GM19239 (cell line): ENCODE data around the gene GPATCH2L.

Experiments
- DNase-seq: peaks from one replicate; pipeline ENCODE4 v3.0.0; 2011; ENCODE audit warnings: low spot score; ENCODE audit not compliant: insufficient read length
- FAIRE-seq: peaks from 2 replicates; lab custom pipeline; 2011; peaks lifted over from hg19 to GRCh38; lab: Jason Lieb, UNC

GPATCH2L gene

DNA sequence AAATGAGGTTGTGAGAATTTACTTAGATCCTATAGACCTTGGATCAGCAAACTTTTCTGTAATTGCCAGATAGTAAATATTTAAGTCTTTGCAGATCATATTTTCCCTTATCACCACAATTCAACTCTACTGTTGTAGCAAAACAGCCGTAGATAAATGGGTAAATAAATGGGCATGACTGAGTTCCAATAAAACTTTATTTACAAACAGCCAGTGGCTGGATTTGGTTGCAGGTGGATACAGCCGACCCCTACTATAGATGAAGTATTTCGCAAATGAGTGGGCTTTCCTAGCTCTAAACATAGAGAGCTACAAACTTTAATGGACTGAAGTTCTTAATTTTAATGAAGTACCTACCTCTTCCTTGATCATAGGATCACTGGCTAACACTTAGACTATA is 100.7 kb downstream of the GPATCH2L start:
- DNase-seq (no peak), FAIRE-seq (no peak)

DNA sequence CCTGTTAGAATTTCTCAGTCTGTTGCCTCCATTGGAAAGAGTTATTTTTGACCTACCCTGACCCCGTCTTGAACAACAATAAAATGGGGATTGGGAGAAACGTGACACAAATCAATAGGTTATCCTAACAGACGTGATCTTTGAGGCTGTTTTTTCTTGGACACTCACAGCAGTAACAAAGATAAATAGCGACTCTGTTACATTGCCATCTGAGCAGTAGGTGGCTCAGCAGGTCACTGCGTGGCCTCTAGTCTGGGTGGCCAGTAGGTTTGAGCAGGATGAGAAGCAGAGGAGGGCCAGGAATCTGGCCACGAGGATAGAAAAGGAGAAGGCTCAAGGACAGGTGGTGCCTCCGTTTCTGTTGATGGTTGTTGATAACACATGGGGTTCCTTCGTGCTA is 101.4 kb downstream of the GPATCH2L start:
- DNase-seq (no peak), FAIRE-seq (no peak)

DNA sequence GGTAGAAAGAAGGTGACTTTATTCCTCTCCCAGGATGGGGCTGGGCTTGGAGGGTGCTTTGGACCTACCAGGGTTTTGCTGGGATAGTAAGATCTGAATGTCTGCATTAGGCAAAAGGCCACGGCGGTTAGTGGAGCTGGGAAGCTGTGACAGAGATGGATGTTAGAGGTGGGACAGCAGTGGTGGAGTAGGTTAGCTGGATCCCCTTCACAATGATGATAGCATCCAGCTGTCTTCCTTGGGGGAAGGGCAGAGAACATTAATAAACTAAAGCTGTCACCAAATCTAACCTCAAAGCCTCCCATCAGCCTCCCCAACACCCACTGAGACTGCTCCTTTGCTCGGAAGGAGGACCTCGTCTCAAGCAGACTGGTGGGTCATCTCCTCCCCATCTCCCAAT is 104.8 kb downstream of the GPATCH2L start:
- FAIRE-seq (no peak), DNase-seq (no peak)

DNA sequence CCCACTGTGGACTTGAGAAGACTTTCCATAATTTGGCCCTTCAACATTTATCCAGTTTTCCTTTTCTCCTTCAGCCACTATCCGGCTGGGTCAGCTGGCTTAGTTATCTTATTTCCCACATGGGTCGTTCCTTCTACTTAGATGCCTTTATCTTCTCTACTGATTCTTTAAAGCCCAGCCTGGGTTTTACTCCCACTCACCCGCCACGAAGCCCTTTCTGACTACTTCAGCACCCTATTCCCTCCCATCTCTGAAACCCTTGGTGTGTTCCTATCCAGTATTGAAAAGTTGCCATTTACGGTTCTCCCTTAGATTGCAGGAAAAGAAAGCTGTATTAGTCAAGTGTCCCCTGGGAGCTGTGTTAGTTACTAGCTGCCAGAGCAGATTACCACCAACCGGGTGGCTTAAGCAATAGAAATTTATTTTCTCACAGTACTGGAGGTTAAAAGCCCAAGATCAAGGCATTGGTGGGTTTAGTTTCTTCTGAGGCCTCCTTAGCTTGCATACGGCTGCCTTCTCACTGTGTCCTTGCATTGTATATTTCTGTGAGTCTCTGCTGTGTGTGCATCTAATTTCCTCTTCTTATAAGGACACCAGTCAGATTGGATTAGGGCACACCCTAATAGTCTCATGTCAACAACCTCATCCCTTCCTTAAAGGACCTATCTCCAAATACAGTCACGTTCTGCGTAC is 105.5 kb downstream of the GPATCH2L start:
- no peak for DNase-seq
- FAIRE-seq, result no peak

DNA sequence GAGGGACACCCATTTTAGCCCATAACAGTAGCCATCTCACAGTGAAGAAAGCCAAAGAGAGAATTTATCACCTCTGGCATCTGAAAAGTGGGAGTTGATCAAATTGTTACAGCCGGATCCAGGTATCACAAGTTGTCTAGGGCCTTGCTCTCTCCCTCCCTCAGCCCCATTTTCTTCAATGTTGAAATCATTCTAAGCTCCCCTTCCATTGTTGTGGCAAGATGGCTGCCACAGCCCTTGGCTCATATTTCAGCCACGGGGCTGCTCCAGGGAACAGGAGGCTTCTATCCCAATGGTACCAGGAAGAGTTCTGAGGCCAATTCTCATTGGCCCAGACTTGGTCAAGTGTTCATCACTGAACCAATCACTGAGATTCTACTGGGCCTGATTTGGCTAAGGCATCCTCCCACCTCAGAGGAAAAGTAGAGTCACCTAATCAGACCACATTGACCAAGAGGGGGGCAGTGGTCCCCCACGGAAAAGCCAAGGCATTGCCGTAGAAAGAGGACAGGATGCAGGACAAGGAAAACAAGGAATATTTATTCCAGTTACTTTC is 106.2 kb downstream of the GPATCH2L start:
- FAIRE-seq (no peak), DNase-seq (no peak)

DNA sequence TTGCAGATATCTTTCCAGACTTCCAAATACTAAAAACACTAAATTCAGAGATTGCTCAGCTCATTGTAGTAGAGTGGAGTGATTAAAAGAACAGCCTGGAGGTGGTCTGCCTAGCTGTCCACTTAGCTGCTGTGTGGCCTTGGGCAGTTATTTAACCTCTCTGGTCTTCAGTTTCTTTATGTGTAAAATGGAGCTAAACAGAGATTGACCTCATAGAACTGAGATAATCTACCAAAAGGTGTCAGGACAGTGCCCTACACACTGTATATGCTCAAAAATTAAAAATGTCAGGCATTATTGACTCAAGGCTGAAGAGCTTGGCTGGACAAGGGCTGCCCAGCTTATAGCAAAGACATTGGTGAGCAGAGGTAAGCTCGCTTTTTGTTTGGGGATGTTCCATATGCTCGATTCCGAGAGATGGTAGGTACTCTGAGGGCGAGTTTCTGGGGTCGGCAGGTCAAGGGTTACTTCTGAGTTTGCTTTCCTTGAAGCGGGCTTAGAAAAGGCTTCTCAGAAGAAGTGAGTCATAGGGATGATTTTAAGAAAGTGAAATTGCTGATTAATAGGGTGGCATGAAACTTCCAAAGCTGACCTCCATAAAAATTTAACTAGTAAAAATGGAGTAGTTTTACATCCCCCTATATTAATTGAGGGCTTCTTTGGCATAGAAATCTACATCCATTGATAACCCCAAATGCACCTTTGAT is 107.5 kb downstream of the GPATCH2L start:
- DNase-seq (no peak), FAIRE-seq (no peak)

DNA sequence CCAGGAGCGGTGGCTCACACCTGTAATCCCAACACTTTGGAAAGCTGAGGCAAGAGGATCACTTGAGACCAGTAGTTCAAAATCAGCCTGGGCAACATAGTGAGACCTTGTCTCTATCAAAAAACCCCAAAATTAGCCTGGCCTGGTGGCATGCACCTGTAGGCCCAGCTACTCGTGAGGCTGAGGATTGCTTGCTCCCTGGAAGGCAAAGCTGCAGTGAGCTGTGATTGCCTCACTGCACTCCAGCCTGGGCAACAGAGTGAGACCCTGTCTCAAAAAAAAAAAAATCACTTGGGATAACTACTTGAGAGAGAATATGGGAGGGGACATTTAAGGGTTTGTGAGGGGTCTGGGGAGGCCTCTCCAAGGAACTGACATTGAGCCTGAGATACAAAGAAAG is 109.0 kb downstream of the GPATCH2L start:
- no peak for FAIRE-seq

DNA sequence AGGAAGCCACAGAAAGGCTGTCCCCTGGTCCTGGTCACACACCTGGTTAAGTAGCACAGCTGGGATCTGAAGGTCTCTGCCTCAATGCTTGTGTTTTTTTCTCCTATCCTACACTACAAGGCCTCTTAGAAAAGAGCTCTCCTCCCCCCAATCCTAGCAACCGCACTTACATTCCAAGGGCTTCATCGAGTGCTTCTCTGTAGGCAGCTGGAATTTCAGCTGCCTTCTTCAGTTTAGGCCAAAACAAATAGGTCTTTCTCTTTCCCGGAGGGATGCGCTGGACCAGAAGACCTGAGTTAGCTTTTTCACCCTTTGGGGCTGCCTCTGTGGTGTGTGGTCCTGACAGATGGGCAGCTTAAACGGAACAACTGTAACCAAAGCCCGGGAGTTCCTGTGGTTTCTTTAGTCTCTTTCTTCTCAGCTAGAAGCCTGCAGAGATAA is 109.7 kb downstream of the GPATCH2L start:
- DNase-seq (no peak), FAIRE-seq (no peak)

More for the DNA sequence above, 109.0 kb downstream of the GPATCH2L start:
- DNase-seq, result no peak

DNA sequence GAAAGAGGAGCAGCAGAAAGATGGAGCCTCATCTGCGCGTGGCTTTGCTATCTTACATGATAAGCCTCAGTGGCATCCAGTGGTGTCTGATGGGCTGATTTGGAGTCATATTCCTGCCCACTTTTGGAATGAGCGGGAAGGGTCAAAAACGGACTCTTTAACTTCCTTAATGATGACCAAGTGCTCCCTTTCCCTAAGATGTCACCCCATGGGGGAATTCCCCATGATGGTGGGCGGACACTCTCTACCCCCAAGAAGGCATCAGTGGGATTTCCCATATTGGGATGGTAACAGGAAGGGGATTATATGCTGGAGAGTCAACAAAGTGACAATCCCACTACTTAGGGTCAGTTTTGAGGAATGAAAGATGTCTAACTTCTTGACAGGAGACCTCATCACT is 110.9 kb downstream of the GPATCH2L start:
- FAIRE-seq (no peak), DNase-seq (no peak)
